ENCODE measurements around the gene GLIS2.
"Not testable (repeated sequence)": the region's sequence is repeated elsewhere in the genome, so short reads cannot be mapped to it uniquely, and the experiment has no call there.

GLIS2 gene

DNA sequence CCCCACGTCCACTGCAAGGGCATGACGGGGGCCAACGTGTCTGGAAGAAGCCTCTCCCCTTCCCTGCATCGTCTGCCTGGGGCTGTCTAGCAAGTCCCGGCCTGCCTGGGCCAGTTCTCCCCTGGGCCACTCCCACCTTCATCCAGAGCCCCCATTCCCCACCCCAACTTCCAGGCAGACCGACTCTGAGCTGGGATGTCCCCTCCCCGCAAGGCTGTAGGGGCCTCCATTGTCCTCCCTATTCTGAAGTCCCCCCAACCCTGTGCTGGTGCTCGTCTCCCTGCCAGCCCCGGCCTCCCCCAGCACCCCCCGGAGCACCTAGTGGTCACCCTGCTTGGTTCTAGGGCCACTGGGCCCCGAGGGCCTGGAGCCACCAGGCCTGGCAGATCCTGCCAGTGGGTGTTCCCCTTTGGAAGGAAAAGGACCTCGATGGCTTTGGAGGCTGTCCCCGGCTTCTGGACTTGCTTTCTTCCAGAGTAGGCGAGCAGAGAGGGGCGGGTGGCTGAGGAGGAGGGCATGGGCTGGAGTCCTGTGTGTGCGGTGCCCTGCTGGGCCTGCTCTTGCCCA lies 4.8 kb downstream of the GLIS2 start:
- DNase-seq (ENCODE audit: low read depth), result no peak

DNA sequence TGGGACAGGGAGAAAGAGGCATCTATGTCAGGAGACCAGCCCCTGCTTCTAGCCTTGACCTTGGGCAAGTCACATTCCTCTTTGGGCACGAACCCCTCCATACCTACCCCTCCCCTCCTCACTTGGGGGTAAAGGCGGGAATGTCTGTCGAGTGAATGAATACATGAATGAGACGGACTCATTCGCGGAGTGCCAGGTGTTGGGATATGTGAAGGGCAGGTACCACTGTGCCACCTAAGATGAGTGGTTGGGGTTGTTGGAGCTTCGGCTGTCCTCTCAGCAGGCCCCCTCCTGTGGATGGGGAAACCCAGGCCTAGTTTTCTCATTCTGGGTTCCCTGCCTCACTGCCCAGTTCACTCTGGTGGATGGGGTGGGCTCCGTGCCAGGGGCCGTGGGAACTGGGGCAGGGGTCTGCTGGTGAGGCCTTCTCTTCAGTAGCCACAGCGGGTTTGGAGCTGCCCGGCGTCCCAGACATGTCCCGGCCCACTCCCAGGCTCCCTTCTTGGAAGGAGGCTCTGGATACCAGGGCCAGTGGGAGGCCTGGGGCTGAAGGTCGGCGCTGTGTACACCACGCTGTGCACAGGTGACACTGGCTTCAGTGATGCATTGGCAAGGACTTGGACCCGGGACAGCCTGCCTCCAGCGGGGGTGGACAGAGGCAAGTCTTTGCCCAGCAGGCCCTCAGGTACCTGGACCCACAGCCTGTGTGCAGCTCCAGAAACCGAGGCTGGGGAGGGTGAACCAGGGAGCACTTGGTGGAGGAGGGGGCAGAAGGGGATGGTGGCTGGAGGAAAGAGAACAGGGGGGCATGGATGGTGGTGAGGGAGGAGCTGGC lies 5.6 kb downstream of the GLIS2 start:
- no peak for DNase-seq (ENCODE audit: low read depth)

DNA sequence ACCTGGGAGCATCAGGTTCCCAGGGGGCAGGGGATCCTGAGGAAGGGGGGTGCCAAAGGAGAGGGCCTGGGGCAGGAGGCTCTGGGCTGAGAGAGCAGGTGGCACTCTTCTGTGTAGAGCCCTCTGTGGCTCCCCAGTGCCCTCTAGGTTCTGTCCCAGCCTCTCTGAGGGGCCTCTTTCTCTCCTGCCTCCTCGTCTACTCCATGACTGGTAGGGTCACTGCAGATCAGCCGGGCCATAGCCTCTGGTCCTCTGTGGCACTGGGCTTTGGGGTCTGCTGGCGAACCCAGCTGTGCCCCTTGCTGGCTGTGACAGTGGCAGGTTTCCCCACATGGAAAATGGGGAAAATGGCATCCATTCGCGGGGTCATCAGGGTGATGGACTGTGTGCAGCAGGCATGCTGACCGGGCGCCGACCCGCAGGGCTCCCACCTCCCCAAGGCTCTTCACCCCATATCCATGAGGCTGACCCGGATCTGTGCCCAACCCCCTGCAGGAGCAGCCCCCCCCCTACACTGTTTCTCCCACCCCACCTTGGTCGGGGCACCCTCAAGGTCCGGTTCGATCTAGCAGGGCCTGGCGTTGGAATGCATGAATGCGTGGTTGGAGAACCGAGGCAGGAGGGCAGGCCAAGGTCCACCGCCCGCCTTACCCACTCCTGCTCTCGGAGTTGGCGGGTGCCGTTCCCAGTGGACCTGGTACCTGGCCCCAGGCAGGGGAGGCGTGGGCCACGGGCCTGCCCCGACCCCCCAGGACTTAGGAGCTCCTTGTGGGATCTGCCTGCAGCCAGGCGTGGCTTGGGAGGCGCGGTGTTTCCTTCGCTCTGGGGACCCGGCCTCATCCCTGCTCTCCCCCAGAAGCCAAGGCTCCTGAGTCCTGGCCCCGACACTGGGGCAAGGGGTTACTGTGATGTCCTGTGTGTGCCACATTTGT lies 6.5 kb downstream of the GLIS2 start:
- DNase-seq (ENCODE audit: low read depth), result no peak

DNA sequence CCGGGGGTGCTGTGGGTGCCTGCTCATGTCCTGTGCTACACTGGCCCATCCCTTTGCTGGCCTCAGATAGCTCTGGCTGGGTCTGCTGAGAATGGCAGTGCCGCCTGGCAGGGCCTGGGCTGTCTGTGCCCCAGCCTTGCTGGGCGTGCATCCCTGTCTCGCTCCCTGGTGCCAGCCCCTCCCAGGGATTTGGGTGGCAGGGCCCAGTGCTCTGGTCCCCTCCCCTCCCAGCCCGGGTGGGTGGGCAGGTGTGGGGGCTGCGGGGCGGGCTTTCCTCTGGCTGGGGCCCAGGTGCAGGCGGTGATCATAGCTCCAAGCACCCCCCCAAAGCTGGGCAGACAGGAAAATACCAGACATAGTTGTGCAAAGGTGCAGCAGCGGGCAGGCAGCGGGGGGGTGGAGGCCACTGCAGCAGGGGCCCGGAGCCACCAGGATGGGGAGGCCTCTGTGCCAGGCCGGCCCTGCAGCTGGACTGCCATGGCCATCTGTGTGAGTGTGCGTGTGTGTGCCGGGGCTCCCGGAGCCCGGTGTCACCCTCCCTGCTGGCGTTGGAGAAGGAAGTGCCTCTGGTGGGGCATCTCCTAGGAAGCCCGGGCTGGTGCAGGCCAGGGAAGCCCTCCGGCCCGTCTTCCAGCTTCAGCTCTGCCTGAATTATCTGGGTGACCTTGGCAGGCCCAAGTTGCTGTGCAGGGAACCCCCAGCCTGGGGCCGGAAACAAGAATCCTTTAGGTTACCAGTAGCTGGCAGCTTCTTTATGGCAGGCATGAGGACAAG lies 7.4 kb downstream of the GLIS2 start:
- no peak for DNase-seq (ENCODE audit: low read depth)

DNA sequence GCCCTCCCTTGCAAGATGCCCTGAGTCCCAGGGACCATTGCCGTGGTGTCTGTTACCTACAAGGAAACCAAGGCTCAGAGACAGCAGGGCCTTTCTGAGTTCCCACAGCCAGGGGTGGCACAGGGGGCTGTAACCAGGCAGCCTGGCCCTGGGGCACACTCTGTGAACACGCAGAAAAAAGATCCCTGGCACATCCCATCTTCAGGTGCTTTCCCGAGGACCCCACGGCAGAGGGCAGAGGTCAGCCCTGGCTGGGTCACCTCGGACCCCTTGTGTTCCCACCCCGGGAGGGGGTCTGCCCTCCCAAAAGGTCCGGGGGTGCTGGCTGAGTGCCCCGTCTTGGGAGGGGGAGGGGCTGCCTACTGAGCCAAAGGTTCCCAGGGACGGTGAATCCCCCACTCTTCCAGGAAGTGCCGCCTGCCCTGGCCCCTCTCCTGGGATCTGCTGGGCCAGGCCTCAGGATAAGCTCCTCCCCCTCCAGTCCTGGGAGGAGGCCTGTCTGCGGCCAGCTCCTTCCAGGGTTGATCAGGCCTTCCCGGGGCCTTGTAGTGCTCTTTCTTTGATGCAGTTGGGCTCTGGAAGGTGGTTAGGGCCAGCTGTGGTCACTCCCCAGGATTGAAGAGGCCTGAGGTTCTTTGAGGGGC lies 8.1 kb downstream of the GLIS2 start:
- peak; percentile 61 for DNase-seq (ENCODE audit: low read depth)

DNA sequence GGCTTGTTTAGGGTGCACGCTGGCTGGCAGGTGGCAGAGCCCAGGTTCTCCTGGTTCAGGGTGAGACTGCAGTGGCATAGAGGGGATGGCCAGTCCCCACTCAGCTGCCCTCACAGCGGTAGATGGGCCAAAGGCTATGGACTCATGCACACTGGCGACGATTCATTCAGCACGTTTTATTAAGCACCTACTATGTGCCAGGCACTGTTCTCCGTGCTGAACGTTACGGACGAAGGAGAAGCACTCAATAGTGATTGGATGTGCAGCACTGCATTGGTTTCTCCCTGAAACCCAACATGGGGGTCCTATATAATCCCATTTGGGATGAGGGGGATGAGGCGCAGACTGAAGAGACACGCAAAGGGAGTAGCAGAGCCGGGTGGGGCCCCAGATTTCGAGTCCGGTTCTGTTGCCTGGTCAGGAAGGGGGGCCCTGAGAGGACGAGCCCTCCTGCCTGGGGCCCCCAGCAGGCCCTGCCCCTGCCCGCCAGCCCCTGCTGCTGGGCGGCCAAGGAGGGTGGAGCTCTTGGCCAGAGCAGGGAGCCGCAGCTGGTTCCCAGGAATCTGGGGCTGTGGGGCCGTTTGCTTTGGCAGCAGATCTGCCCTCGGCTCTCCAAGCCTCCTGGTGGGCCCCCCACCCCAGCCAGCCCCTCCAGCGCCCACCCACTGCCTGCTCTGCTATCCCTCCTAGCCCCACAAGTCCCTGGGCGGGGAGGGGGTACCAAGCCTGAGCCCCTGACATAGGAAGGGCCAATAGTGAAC lies 8.8 kb downstream of the GLIS2 start:
- DNase-seq (ENCODE audit: low read depth), result no peak

DNA sequence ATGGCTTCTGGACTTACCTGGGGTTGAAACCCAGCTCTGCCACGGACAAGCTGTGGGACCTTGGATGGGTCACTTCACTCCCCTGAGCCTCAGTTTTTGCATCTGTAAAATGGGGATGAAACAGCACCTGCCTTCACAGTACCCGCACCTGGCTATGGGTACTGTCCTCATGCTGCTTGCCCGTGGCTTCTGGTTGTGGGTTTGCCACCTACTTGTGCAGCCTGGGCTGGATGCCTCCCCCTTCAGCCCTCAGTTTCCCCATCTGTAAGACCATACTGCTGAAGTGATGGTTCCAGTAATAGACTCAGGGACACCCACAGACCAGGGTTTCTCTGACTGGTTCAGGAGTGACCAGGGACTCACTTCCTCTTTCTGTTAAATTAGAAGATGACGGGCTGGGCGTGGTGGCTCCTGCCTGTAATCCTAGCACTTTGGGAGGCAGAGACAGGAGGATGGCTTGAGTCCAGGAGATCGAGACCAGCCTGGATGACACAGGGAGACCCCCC lies 9.4 kb downstream of the GLIS2 start:
- no peak for DNase-seq (ENCODE audit: low read depth)

DNA sequence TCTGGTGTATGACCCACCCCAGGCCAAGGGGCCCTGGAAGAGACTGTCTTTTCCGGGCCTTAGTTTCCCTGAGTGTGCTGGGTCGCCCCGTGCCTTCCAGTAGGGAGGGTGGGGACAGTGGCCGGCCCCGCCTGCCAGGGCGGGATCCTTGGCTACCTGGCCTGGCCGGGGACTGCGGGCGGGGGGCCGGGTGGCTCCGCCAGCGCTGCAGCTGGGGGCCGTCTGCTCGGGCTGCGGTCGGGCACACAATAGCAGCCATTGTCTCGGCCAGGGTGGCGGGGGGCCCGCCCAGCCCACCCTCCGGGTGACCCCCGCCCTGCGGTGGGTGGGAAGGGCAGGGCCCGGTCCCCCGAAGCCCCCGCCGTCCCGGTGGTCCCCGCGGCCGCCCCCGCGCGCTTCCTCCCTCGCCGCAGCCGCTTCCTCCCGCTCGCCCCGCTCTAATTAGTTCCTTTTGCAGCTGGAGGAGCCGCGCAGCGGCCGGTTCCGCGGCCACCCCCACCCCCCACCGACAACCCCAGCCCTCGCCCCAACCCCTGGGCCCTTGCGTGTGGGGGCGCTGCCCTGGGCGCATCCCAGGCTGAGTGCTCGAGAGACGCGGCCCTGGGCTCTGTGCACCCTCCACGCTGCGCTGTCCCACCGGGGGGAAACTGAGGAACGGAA lies 11.6 kb downstream of the GLIS2 start:
- DNase-seq (ENCODE audit: low read depth), result no peak

DNA sequence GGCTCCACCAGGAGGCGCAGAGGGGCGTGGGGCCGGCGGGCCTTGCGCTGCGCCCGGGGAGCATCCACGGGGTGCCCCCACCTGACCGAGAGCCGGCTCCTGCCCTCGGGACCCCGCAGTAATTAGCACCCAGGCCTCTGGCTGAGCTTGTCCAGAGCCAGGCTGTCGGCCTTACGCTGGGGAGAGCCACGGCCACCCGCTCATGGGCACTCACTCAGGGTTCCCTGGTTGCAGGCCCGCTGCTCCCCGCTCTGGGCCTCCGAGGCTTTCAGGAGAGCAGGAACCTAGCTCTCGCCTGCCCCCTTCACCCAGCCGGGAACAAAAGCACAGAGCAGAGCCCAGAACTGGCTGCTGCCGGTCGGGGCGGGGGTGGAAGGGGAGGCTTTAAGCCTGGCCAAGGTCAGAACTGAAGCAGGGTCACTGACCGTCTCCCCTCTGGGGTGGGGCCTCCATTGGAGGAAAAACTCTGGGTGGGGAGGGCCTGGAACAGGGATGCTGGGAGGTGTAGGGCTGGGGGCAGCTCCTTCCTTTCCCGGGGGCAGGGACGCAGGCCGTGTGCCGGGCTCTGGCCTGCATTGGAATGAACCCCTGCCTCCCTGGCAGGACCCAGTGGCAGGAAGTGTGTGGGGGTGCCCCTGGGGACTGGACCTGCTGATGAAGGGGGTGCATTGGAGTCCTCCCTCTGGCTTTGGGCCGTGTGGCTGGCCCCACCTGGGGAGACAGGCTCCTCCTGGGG lies 12.3 kb downstream of the GLIS2 start:
- peak; percentile 78 for DNase-seq (ENCODE audit: low read depth)

DNA sequence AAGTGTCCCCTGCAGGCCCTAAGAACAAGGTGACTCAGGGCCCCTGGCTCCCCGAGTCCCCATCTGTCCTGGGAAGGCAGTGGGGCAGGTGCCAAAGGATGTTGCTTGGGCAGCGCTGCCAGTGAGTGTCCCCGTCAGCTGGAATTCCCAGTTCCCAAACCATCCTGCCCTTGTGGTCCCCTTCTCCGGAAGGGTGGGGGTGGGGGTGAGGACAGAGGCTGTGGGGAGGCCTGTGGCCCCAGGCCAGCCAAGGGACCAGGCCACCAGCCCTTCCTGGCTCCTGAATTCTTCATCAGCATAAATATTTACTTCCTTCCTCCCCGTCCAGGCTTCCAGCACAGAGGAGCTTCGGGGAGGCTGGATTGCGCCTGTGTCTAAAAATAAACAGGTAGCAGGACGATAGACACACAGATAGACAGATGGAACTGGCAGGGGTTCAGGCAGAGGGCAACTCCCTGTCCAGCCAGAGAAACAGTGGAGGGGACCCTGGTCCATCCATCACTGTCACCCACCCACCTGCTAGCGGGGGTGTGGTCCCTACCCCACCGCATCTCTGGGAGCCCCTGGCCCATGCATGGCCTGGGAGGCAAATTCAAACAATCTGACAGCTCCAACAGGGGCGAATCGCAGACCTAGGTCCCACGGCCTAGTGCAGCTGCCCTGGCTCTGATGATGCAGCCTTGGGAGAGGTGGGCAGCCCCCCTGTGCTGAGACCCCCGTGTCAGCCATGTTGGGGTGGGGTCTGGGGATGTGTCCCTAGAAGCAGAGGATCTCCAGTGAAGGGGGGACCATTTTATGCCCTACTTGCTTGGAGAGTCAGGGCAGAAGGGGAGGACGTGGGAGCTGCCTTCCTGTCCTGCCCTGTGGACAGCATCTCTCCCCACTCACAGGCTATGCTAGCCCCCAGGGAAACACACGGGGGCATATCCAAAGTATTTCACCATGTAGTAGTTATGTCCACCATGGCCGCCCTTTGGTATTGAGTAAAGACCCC lies 13.2 kb downstream of the GLIS2 start:
- DNase-seq (ENCODE audit: low read depth), result peak; percentile 67

DNA sequence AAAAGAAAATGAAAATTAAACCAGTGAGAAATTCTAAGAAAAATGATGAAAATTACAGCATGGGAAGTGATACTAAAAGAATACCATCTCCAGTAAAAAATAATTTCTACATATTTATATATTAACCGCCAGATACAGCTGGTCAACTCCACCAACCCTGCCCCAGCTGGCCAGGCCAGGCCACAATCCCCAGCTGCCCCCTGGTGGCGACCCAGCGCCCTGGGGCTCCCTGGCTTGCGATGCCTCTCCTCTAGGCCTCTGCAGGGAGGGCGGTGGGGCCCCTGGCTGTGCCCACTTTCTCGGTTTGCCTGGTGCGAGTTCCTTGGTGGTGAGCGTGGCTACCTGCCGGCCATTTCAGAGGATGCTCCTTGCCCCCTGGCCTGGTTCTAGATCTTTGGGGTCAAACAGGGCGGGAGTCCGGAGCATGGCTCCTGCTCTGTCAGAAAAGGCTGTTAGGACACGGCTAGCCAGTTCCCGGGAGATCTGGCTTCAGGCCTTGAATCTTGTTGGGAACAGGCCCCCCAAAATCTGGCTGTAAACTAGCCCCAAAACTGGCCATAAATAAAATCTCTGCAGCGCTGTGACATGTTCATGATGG lies 14.5 kb downstream of the GLIS2 start:
- peak; percentile 71 for DNase-seq (ENCODE audit: low read depth)

DNA sequence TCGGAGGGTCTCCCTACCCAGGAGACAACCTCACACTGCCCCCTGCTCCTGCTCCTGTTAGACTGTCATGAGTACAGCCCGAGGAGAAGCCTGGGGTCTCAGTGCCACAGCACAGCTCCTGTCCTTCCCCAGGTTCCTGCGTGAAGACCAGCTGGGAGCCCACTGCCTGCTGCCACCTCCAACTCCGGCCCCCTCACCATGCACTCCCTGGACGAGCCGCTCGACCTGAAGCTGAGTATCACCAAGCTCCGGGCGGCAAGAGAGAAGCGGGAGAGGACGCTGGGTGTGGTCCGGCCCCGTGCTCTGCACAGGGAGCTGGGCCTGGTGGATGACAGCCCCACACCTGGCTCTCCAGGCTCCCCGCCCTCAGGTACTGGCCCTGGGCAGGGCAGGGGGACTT lies 16.2 kb downstream of the GLIS2 start:
- no peak for DNase-seq (ENCODE audit: low read depth)

DNA sequence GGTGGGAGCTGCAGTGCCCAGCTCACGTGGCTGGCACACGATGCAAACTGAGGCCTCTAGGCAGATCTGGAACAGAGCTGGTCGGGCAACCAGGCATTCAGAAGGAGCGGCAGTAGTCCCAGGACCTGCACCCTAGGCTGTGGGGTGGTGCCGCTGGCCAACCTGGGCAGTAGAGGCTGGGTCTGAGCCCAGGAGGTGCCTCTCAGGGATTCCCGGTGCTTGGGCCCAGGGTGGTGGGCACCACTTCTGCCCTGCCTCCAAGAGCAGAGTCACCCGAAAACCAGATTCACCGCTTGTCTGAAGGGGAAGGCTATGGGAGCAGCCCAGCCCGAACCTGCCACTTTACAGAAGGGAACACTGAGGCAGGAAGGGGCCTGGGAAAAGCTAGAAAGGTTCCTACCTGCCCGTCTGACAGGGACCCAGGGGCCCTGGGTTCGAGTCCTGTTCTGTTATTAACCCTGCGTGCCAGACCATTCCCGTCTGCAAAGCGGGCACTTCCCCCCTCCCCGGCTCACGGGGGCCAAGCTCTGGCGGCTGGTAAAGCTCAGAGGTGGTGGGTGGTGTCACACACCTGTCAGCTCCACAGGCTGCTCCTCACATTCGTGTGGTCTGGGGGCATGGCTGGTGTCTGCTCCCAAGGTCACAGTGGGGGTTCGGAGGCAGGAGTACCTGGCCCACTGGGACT lies 16.9 kb downstream of the GLIS2 start:
- DNase-seq (ENCODE audit: low read depth), result no peak

DNA sequence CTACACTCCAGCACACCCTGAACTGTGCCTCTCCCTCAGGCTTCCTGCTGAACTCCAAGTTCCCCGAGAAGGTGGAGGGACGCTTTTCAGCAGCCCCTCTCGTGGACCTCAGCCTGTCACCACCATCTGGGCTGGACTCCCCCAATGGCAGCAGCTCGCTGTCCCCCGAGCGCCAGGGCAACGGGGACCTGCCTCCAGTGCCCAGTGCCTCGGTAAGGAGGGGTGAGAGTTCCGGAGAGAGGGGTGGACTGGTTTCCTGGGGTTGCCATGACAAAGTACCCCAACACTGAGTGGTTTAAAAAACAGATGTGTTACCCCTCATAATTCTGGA lies 17.4 kb downstream of the GLIS2 start:
- DNase-seq (ENCODE audit: low read depth), result no peak

DNA sequence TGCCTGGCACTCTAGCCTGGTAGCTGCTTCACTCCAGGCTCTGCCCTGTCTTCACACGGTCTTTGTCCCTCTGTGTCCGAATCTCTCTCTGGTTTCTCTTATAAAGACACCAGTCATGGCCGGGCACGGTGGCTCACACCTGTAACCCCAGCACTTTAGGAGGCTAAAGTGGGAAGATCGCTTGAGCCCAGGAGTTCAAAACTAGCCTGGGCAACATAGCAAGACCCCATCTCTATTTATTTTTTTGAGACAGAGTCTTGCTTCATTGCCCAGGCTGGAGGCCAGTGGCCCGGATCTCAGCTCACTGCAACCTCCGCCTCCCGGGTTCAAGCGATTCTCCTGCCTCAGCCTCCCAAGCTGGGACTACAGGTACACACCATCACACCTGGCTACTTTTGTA lies 17.8 kb downstream of the GLIS2 start:
- not testable (repeated sequence) for DNase-seq (ENCODE audit: low read depth)

DNA sequence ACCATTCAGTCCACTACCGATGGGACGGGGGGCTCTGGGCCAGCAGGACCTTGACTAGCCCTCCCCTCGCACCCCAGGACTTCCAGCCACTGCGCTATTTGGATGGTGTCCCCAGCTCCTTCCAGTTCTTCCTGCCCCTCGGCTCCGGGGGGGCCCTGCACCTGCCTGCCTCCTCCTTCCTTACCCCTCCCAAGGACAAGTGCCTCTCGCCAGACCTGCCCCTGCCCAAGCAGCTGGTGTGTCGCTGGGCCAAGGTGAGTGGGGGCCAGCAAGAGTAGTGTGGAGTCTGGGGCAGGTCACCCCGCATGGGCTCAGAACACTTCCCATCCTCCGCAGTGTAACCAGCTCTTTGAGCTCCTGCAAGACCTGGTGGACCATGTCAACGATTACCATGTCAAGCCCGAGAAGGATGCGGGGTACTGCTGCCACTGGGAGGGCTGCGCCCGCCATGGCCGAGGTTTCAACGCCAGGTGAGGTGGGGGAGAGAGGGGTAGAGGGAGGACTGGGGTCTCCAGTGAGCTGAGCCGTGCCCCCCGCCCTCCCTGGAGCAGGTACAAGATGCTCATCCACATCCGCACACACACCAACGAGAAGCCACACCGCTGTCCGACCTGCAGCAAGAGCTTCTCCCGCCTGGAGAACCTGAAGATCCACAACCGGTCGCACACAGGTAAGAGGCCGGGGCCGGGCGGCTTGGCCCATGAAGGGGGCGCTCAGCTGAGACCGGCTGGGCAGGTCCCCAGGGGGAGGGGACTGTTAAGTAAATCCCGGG lies 19.0 kb downstream of the GLIS2 start:
- DNase-seq (ENCODE audit: low read depth), result no peak

Measured in EH (cell line).